Loucy (cell line): Measurements from ENCODE around the gene ANO9.

Experiments used
- EZH2phosphoT487 ChIP-seq: fragments of 200-600 bp; IDR thresholded peaks from 2 replicates; pipeline ENCODE4 v1.6.1; 2018; ENCODE audit warnings: antibody characterized with exemption, mild to moderate bottlenecking, moderate library complexity, borderline replicate concordance
- TF ChIP-seq, protein P1 (sequence below): fragments of 200-600 bp; sonication (generic); conservative IDR thresholded peaks from 2 replicates; pipeline ENCODE4 v1.5.1; 2014; ENCODE audit warnings: mild to moderate bottlenecking, antibody characterized with exemption, low read length

- TF ChIP-seq, protein P1, sequence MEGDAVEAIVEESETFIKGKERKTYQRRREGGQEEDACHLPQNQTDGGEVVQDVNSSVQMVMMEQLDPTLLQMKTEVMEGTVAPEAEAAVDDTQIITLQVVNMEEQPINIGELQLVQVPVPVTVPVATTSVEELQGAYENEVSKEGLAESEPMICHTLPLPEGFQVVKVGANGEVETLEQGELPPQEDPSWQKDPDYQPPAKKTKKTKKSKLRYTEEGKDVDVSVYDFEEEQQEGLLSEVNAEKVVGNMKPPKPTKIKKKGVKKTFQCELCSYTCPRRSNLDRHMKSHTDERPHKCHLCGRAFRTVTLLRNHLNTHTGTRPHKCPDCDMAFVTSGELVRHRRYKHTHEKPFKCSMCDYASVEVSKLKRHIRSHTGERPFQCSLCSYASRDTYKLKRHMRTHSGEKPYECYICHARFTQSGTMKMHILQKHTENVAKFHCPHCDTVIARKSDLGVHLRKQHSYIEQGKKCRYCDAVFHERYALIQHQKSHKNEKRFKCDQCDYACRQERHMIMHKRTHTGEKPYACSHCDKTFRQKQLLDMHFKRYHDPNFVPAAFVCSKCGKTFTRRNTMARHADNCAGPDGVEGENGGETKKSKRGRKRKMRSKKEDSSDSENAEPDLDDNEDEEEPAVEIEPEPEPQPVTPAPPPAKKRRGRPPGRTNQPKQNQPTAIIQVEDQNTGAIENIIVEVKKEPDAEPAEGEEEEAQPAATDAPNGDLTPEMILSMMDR = no peak
- TF ChIP-seq EZH2phosphoT487 = no peak
These were observed 26.2 kb upstream of the ANO9 start for GRCh38 chr11:468036-468435.
